Thyroid gland (tissue), 4 donors: ENCODE data around the gene LRRK2. TPM values are rescaled to one million over a fixed set of nuclear protein-coding genes. Genes with fewer than 3 reads are reported as not detected.

ENCODE experiments used
- DNase-seq, 2 donors: peaks; one replicate each; pipeline ENCODE4 v3.0.0-alpha.2; 2019
- H3K27ac ChIP-seq, 3 donors: fragments of 200-600 bp; sonication (generic); 1 replicate in 2 of 3; 2 replicates in 1 of 3; pipeline ENCODE4 v1.5.1; 2016 to 2019; ENCODE audit warnings: mild to moderate bottlenecking in 1 of 3, moderate library complexity in 1 of 3
- H3K27me3 ChIP-seq: fragments of 200-600 bp; sonication (generic); one replicate; pipeline ENCODE4 v1.5.1; 2019
- H3K36me3 ChIP-seq, 2 donors: fragments of 200-600 bp; sonication (generic); one replicate each; pipeline ENCODE4 v1.5.1; 2016 to 2019
- H3K4me1 ChIP-seq, 2 donors: fragments of 200-600 bp; sonication (generic); one replicate each; pipeline ENCODE4 v1.5.1; 2017 to 2019
- H3K4me3 ChIP-seq, 3 donors: fragments of 200-600 bp; sonication (generic); replicated peaks in 1 of 3; 1 replicate in 2 of 3; 2 replicates in 1 of 3; pipeline ENCODE4 v1.5.1; 2016; ENCODE audit warnings: mild to moderate bottlenecking in 1 of 3
- H3K9me3 ChIP-seq: fragments of 200-600 bp; sonication (generic); one replicate; pipeline ENCODE4 v1.5.1; 2017
- CTCF ChIP-seq, 6 experiments: fragments of 200-600 bp in 3 of 6; fragments of 450-650 bp in 3 of 6; sonication (generic) in 3 of 6; IDR thresholded peaks; one replicate each; pipeline ENCODE4 v1.5.1; 2016 to 2019; ENCODE audit warnings: antibody characterized with exemption in 6 of 6, mild to moderate bottlenecking in 2 of 6, inconsistent platforms in 1 of 6, moderate library complexity in 1 of 6
- POLR2A ChIP-seq, 2 donors: fragments of 450-650 bp; IDR thresholded peaks; one replicate each; pipeline ENCODE4 v1.6.1; 2017; ENCODE audit warnings: antibody characterized with exemption in 2 of 2, mild to moderate bottlenecking in 2 of 2, moderate library complexity in 1 of 2
- WGBS, 2 donors: methylation state at CpG; one replicate each; pipeline ENCODE4 v1.1.5; 2017; 5-methylcytosine and 5-hydroxymethylcytosine counted together
- intact Hi-C: fragments of 100-400 bp; cut with DNase I; formaldehyde crosslinking; loops from one replicate; pipeline ENCODE4 v1.15.1; 2023
- total RNA-seq, 4 donors: library from RNA; depleted of rRNA; stranded (reverse); fragments of >200 nt; gene quantifications; one replicate each; pipeline ENCODE4 v1.2.3, GENCODE V29; 2016

LRRK2 gene
- total RNA-seq, 4 donors from 2014 or later = 11.0 to 27.6 (median 21.1) TPM

- 87 to 92% methylated on average over 1 of the region's 1 CpG for WGBS, 2 donors
- intact Hi-C loops = no loop called here
- no peak for TF ChIP-seq POLR2A (IDR thresholded peaks at IDR 0.05)
- TF ChIP-seq CTCF (IDR thresholded peaks at IDR 0.05) = no peak
- Histone ChIP-seq H3K4me1 (no peaks in the 10 kb centered on the region), H3K9me3 (no peaks in the 10 kb centered on the region), H3K27ac (no peak overlapping the region), H3K36me3 (no peaks in the 10 kb centered on the region), H3K27me3 (no peaks in the 10 kb centered on the region), H3K4me3 (no peak overlapping the region)
- no peak for DNase-seq
Measured at GRCh38 chr12:40183715-40184114, 41.1 kb upstream of the LRRK2 start.

GRCh38 chr12:40184493-40185302 is 40.1 kb upstream of the LRRK2 start:
- Histone ChIP-seq H3K4me3 (no peak overlapping the region), H3K27ac (no peak overlapping the region), H3K27me3 (no peaks in the 10 kb centered on the region), H3K36me3 (no peaks in the 10 kb centered on the region), H3K4me1 (no peaks in the 10 kb centered on the region), H3K9me3 (no peaks in the 10 kb centered on the region)
- 87 to 90% methylated on average over 4 of the region's 4 CpGs for WGBS, 2 donors
- intact Hi-C loops = no loop called here
- DNase-seq = no peak
- no peak for TF ChIP-seq POLR2A (IDR thresholded peaks at IDR 0.05)

- H3K4me1 ChIP-seq = no peaks in the 10 kb centered on the region
- H3K36me3 ChIP-seq = no peaks in the 10 kb centered on the region
- H3K9me3 ChIP-seq = no peaks in the 10 kb centered on the region
- WGBS, 2 donors = 81 to 86% methylated on average over 4 of the region's 4 CpGs
- no peaks in the 10 kb centered on the region for H3K27me3 ChIP-seq
- no peak overlapping the region for H3K4me3 ChIP-seq
- no peak for TF ChIP-seq CTCF (IDR thresholded peaks at IDR 0.05)
- no peak for TF ChIP-seq POLR2A (IDR thresholded peaks at IDR 0.05)
- no peak for DNase-seq
- H3K27ac ChIP-seq = no peak overlapping the region
- intact Hi-C loops = no loop called here
Measured at GRCh38 chr12:40185303-40185693, 39.5 kb upstream of the LRRK2 start.

- intact Hi-C loops = no loop called here
- 82 to 86% methylated on average over 6 of the region's 6 CpGs for WGBS, 2 donors
- DNase-seq = no peak
- H3K36me3 ChIP-seq = no peaks in the 10 kb centered on the region
- H3K4me1 ChIP-seq = no peaks in the 10 kb centered on the region
- no peaks in the 10 kb centered on the region for H3K27me3 ChIP-seq
- TF ChIP-seq CTCF (IDR thresholded peaks at IDR 0.05) = no peak
- TF ChIP-seq POLR2A (IDR thresholded peaks at IDR 0.05) = no peak
- no peaks in the 10 kb centered on the region for H3K9me3 ChIP-seq
- H3K4me3 ChIP-seq = no peak overlapping the region
- H3K27ac ChIP-seq = no peak overlapping the region
Measured at GRCh38 chr12:40188558-40189320, 36.1 kb upstream of the LRRK2 start.

- DNase-seq = no peak
- no peaks in the 10 kb centered on the region for H3K4me1 ChIP-seq
- H3K27ac ChIP-seq = no peak overlapping the region
- 78 to 87% methylated on average over 6 of the region's 6 CpGs for WGBS, 2 donors
- no peaks in the 10 kb centered on the region for H3K36me3 ChIP-seq
- no peaks in the 10 kb centered on the region for H3K27me3 ChIP-seq
- TF ChIP-seq POLR2A (IDR thresholded peaks at IDR 0.05) = no peak
- H3K4me3 ChIP-seq = no peak overlapping the region
- H3K9me3 ChIP-seq = no peaks in the 10 kb centered on the region
- intact Hi-C loops = no loop called here
Measured at GRCh38 chr12:40192704-40193255, 32.0 kb upstream of the LRRK2 start.

GRCh38 chr12:40194846-40195245 is 30.0 kb upstream of the LRRK2 start:
- no peak for DNase-seq
- H3K27ac ChIP-seq = no peak overlapping the region
- no peak for TF ChIP-seq CTCF (IDR thresholded peaks at IDR 0.05)
- no peak for TF ChIP-seq POLR2A (IDR thresholded peaks at IDR 0.05)
- no peaks in the 10 kb centered on the region for H3K27me3 ChIP-seq
- no peaks in the 10 kb centered on the region for H3K36me3 ChIP-seq
- WGBS, 2 donors = 90 to 95% methylated on average over 3 of the region's 3 CpGs
- H3K4me1 ChIP-seq = no peaks in the 10 kb centered on the region
- H3K9me3 ChIP-seq = no peaks in the 10 kb centered on the region
- intact Hi-C loops = no loop called here
- H3K4me3 ChIP-seq = no peak overlapping the region
